Measurements from ENCODE around the gene COX6B2.
"Not testable (repeated sequence)": the region's sequence is repeated elsewhere in the genome, so short reads cannot be mapped to it uniquely, and the experiment has no call there.

Gene COX6B2

DNA sequence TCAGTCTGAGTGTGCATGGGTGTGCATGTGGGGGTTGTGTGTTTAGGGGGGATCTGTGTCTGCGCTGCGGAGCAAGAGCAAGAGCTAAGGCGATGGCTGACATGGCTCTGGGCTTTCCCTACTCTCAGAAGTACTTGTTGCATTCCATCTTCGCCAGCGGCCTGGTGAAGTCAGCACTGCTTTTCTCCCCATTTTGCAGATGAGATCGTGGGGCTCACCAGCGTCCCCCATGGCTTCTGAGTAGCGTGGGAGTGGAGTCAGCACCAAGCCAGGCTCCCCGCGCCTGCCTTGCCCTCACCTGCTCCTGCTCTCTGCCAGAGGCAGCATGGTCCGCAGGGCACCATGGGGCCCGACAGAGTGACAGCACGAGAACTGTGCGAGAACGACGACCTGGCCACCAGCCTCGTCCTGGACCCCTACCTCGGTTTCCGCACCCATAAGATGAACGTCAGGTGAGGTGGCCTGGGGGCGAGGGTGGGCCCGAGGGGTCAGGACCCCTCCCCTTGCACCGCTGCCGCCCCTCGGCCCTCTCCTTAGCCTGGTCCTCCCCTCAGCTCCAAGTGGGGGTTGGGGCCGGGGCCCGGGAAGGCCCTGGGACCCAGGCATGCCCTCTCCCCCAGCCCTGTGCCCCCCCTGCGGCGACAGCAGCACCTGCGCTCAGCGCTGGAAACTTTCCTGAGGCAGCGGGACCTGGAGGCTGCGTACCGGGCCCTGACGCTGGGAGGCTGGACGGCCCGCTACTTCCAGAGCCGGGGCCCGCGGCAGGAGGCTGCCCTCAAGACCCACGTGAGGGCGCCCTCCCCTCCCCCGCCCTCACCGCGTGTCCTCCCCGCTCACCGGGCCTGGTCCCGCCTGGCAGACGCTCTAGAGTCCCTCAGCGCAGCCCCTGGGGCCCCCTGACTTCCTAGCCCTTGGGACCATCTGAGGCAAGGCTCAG lies 12.7 kb downstream of the COX6B2 start:
- DNase-seq (ENCODE audit: low spot score), result no peak

DNA sequence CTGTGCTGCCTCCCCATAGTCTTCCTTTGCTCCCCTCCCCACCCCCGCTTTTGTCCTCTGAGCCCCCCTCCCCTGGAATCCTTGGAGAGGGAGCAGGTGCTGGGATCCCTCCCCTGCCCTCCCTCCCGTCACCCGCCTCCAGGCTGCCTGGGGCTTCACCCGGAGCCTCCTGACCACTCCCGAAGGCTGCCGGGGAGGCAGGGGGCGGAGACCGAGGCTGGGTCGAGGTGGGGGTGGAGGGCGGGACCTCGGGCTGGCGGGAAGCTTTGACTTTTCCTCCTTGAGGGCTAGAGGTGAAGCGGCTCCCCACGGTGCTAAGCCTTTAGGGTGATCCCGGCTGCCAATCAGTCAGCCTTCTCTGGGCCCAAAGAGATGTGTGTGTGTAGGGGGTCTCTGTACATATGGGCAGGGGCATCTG lies 13.3 kb downstream of the COX6B2 start:
- peak; percentile 87 for DNase-seq (ENCODE audit: low spot score)

DNA sequence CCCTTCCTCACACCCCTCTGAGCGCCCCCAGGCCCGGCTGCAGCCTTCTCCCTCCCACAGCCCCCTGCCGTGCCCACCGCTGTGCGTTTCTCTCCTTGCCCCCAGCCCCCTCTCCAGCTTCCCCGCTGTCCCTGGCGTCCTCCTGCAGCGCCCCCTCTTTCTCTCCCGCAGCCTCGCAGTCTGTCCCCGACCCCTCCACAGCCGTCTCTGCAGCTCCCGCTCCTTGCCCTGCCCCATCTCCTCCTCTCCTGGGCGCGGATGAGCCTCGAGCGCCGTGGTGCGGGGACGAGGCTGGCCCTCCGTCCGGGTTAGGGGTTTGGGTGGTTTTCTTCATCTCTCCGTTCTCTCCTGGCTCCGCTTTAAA lies 13.8 kb downstream of the COX6B2 start:
- no peak for DNase-seq (ENCODE audit: low spot score)

DNA sequence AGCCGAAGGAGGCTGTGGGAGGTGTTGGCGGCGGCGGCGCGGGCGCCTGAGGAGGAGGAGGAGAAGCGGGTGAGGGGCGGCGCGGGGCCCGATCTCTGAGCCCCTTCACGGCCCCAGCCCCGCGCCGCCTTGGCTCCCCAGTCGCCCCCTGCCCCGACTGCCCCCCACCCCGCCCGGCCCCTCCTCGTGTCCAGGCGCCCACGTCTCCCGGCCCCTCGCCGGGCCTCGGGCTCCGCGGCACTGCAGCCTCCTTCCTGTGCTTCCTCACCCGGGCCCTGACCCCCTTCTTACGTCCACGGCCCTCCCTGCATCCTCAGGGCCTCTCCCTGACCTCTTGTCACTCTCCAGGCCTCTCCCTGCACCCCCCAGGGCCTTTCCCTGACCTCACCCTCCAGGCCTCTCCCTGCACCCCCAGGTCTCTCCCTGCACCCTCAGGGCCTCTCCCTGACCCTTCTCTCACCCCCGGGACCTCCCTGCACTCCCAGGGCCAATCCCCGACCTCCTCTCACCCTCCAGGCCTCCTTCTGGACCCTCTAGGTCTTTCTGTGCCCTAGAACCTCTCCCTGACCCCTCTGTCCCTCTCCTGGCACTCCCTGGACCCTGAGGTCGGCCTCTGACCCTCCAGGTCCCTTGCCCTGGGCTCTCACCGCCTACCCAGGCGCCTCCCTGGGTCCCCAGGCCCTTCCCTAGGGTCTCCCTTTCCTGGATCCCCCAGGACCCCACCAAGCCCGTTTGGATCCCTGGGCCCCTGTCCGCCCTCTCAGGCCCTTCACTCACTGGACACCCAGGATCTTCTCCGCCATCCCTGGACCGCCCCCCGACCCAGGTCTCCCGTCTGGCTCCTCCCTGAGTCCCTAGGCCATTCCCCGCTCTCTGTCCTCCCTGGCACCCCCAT lies 14.4 kb downstream of the COX6B2 start:
- no peak for DNase-seq (ENCODE audit: low spot score)

DNA sequence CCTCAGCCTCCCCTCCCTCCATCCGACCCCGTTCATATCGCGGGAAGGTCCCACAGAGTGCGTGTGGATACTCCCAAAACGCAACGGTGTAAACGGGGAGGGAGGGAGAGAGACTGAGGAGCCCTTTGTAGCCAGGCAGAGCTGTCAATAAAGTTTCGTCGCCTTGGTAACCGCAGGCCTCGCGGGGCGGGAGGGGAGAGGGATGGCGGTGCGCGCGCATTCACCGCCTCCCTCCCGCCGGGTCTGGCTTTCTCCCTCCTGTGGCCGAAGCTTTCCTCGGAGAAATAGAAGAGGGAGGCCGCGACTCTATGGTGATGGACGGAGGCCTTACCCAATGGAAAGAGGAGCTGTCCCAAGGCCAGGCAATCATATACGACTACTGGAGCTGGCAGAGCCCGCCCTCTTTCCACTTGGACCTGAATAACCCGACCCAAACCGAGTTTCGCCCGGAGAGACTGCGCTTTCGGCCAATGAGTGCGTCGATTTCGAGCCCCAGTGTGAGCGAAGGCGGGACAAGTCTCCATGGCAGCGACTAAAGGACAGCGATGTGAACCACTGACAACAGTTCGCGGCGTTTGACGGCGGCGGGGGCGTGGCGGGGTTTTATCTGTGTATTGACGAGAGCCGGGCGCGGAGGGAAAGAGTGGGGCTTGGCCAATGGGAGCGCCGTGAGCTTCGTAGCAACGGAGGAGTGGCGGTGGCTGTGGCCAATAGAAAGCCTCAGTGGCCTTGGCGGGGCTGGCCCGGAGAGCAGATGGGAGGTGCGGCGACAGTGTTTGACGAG lies 15.2 kb downstream of the COX6B2 start, which contains the start of gene KMT5C:
TSS of gene KMT5C (plus strand) at position 772 of the 784 bp plus-strand sequence. CDS start 2,061 bp downstream, outside the sequence.
- peak; percentile 100 for DNase-seq (ENCODE audit: low spot score)

DNA sequence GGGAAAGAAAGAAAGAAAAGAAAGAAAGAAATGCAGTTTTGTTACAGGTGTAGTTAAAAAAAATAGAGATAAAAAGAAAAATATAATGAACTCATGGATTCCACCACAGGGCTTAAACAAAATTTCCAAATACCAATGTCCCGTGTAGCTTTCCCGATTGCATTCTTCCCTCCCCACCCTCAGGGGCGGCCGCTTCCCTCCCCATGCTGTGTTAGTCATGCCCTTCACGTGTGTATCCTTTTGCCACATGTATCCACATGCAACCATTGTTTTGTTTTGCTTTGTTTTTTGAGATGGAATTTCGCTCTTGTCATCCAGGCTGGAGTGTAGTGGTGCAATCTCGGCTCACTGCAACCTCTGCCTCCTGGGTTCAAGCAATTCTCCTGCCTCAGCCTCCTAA lies 18.4 kb downstream of the COX6B2 start:
- no peak for DNase-seq (ENCODE audit: low spot score)

DNA sequence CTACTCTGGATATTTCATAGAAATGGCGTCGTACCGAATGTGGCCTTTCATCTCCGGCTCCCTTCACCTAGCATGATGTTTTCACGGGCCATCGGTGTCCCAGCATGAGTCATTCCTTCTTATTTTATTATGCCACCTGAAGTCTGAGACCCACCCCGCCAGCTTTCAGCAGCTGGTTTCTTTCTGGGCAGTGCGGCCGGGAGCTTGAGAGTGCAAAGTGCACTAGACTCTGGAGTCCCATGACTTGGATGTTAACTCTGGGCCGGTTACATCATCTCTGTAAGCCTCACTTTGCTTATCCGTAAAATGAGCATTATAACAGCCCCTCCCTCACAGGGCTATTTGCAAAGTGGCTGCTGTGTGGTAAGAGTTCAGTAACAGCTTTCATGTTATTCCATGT lies 20.6 kb downstream of the COX6B2 start:
- DNase-seq (ENCODE audit: low spot score), result no peak

DNA sequence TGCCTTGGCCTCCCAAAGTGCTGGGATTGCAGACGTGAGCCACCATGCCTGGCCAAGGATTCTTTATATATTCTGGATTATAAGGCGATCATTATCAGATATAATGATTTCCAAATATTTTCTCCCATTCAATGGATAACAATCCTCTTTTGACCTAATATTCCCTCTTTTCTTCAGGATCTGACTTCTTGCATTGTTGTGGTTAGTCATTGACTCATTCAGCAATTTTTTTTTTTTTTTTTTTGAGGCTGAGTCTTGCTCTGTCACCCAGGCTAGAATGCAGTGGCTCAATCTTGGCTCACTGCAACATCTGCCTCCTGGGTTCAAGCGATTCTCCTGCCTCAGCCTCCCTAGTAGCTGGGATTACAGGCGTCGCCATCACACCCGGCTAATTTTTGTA lies 24.7 kb downstream of the COX6B2 start:
- not testable (repeated sequence) for DNase-seq (ENCODE audit: low spot score)

DNA sequence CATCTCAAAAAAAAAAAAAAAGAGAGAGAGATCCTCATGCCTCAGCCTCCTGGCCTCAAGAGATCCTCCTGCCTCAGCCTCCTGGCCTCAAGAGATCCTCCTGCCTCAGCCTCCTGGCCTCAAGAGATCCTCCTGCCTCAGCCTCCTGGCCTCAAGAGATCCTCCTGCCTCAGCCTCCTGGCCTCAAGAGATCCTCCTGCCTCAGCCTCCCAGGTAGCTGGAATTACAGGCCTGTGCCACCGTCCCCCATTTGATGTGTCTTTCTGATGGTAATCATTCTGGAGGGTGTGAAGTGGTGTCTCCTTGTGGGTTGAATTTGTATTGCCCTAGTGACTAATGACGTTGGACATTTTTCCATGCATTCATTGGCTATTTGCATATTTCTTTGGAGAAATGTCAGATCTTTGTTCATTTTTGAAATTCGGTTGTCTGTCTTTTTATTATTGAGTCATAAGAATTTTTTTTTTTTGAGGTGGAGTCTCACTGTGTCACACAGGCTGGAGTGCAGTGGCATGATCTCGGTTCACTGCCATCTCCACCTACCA lies 25.7 kb downstream of the COX6B2 start:
- peak; percentile 58 for DNase-seq (ENCODE audit: low spot score)

DNA sequence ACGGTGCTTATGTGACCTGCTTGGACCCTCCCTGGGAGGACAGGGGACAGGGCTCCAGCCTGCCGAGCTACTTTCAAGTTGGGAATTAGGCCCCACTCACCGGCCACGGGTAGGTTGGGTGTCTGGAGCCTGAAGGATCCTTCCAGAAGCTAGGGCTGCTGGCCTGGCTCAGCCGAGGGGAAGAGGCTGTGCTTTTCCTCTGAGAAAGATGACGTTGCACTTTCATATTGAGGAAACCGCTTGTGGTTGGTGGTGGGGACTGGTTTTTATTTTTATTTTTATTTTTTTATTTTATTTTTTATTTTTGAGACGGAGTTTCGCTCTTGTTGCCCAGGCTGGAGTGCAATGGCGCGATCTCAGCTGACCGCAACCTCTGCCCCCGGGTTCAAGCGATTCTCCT lies 29.3 kb downstream of the COX6B2 start, which contains the start of gene TMEM150B:
TSS of gene TMEM150B (minus strand) at position 170 of the 400 bp plus-strand sequence. CDS start 4,305 bp downstream, outside the sequence.
- DNase-seq (ENCODE audit: low spot score), result no peak

DNA sequence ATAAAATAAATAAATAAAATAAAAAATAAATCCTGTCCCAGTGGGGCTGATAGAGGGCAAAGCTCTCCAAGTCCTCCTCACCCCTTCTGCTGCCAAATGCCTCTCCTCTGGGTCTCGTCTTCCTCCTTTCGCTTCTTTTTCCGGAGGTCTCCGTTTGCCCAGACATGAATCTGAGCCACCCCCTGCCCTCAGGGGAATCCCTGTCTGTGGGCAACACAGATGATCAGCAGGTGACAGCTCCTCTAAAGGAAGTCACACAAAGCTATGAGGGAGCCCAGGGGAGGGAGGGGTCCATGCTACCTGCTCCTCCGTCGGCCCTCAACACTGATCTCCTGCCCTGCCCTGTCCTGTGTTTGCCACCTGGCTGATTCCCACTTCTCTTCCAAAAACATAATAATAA lies 29.9 kb downstream of the COX6B2 start:
- DNase-seq (ENCODE audit: low spot score), result no peak

DNA sequence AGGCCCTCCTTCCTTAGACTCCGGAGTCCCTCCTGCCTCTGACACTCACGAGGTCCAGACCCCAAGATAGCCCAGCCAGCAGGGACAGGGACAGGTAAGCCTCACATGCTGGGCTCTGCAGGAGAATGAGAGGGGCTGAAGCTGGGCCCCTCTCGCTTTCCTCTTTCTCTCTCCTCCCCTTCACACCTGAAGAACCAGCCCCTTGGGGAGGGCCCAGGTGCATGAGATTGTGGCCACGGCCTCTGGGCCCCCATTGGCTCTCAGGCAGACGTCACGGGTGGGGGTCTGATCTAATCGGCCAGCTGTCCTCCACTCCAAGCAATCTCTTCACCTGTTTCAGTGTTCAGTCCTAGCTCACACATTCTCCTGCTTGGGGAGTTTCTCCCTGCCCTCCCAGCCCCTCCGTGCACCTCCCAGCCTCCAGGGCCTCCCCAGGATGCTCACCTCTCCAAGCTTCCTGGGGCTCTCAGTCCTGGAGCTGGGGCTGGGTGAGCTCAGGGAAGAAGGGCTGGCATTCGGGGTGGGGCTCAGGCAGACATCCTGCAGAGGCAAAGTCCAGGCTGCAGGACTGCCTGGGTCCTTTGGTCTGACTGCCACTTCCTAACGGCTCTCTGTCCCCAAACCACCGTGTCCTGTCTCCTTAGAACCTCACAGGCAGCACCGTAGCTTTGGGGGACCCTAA lies 32.2 kb downstream of the COX6B2 start:
- no peak for DNase-seq (ENCODE audit: low spot score)

DNA sequence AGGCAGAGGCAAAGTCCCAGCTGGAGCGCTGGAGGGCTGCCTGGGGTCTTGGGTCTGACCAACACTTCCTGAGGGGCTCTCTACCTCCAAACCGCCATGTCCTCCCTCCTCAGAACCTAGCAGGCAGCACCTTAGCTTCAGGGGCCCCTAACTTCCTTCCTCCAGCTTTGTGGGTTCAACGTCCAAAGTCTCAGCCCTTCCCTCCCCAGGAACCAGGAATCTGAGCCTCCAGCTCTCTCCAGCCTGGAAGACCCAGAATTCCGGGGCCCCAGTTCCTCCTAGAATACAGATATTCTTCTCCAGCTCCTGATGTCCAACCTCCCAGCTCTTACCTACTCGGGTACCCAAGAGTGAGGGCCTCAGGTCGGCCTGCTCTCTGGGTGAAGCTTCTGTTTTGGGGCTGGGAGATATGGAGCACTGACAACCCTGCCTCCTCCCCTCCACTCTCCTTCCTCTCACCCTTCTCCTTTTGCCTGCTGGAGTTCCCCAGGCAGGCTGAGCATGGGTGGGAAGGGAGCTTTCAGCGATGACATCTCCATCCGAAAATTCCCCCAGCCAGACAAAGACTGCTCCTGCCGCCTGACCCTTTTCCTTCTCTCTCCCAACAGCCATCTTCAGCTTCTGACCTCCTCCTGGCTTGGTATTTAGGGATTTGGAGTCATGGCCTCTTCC lies 32.9 kb downstream of the COX6B2 start:
- no peak for DNase-seq (ENCODE audit: low spot score)

DNA sequence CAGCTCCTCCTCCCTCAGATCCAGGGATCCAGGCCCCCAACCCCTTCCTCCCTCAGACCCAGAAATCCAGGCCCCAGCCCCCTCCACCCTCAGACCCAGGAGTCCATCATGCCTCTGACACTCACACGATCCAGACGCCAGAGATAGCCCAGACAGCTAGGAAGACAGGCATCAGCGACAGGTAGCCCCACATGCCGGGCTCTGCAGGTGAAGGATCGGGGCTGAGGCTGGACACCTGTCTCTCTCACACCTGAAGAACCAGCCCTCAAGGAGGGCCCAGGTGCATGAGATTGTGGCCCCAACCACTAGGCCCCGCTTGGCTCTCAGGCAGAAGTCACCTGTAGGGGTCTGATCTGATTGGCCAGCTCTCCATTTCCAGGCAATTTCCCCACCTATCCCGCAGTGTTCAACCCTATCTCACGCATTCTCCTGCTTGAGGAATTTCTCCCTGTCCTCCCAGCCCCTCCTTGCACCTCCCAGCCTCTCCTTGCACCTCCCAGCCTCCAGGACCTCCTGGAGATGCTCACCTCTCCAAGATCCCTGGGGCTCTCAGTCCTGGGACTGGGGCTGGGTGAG lies 33.6 kb downstream of the COX6B2 start:
- no peak for DNase-seq (ENCODE audit: low spot score)

DNA sequence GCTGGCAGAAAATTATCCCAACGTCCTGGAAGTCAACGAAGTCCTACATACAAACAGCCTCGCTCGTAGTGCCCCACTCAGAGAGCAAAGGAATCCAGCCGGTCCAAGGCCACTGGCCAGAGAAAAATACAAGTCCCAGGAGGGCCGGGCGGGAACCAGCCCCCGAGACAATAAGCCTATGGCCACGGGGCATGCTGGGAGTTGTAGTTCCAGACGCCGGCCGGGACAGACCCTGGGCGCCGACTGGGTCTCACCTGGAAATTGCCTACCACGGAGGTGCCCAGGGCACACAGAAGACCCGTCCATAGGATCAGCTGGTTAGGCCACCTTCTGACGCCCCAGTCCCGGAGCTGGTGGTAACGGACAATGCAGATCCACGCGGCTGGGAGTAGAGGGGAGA lies 34.7 kb downstream of the COX6B2 start:
- peak; percentile 83 for DNase-seq (ENCODE audit: low spot score)

DNA sequence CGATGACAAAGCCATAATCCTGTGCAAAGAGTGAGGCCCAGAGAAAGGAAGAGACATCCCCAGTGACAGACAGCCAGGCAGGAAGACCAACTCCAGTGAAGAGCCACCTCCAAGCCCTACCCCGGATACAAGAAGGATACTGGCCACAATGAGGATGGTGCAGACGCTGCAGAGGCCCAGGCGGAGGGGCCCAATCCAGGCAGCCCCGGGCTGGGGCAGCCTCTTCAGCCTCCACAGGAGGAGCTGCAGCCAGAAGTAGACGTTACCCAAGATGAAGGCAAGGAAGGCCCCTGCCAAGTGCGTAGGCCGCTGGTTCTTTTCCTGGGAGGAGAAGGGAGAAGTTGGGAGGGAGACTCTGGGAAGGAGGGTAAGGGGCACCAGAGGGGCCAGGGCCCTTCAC lies 37.9 kb downstream of the COX6B2 start:
- DNase-seq (ENCODE audit: low spot score), result no peak

DNA sequence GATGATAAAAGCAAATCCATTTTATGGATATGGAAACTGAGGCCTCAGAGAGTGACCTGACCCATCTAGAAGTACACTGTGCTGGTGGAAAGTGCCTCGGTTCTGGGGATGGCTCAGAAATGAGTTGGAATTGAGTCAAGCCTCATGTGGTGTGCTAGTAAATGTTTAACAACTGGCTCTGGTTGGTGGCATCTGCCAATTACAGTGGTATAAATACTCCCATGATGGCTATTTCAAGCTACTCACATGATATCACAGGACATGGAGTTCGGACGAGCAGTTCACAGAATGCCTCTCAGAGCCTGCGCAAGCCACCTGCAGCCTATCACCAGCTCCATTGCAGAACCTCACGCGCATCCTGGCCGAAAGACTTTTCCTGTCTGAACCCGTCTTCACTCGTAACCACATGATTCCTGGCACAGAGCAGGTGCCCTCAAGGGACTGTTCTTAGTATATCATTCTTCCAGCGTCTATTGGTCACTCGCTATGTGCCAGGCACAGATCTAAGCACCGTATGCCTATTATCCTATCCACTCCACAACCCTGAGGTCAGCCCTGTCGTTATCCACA lies 38.5 kb downstream of the COX6B2 start:
- DNase-seq (ENCODE audit: low spot score), result no peak

DNA sequence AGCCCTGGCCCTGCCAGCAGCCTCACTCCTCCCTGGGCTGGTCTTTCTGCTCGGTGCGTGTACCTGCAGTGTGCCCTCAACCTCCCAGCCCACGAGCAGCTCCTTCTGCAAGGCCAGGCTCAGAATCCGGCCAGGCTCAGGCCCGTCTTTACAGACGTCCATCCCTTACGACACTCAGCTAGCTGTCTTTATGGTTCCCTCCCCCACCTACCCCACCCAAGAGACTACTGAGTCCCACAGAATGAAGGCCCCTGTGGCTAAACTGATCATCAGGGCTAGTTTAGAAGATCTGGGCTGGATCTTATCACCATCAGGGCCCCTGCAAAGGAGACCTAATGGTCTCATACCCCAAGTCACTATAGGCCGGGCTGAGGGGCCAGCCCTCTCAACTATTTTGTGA lies 40.1 kb downstream of the COX6B2 start:
- no peak for DNase-seq (ENCODE audit: low spot score)

DNA sequence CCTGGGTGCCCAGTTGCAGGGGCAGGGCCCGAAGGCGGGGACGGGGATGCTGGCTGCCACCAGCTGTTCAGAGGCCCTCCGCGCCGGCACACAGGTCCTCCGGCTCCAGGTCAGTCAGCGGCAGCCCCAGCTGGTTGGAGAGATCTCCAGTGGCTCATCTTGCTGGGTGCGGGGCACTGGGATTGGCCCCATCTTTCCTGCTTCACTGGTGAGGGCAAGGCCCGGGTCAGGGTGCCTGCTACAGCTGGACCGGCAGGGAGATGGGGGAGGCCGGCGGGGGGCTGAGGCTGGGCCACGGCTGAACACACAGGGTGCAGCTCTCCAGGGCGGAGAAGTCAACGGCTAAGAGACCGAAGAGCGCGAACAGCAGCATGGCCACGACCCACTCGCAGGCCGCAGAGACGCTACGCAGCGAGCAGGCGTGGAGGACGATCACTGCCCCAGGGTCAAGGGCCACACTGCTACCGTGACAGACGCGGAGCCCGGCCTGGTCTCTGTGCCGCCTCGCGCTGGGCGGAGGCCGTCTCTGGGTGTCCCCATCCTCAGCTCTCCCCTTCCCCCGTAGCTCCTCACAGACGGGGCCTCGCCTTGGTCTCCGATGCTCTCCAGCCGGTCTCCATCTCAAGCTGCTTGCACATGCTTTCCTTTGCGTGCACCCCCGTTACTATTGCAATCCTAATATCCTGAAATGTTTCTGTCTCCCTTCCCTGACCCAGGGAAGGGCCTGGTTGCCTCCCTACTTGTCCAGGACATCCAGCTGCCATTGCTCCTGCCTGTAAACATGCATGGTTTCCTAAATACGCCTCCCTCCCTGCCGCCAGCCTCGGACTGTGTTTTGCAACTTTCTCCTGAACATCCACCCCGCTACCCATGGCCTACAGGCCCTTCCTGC lies 41.7 kb downstream of the COX6B2 start:
- no peak for DNase-seq (ENCODE audit: low spot score)

Measured in hepatic stellate cell (primary cell).